K562 (cell line): ENCODE data around the gene TTLL11. TPM values are rescaled to one million over a fixed set of nuclear protein-coding genes. Genes with fewer than 3 reads are reported as not detected.

Source experiments
- CBX5 ChIP-seq: IDR thresholded peaks from 2 replicates; pipeline ENCODE4 v1.6.1; 2014; ENCODE audit warnings: low read depth, borderline replicate concordance
- MAFK ChIP-seq: IDR thresholded peaks from 2 replicates; pipeline ENCODE4 v1.6.1; 2011; ENCODE audit warnings: low read length, improper control_type of control experiment
- POLR2B ChIP-seq: fragments of 450-650 bp; IDR thresholded peaks from 2 replicates; pipeline ENCODE4 v1.6.1; 2018; ENCODE audit warnings: low read depth; ENCODE audit not compliant: partially characterized antibody
- SRF ChIP-seq, 2 experiments: fragments of 250-450, 450-650 bp in 1 of 2; sonication (Bioruptor Pico) in 1 of 2; sonication (generic) in 1 of 2; formaldehyde crosslinking; IDR thresholded peaks; 2 replicates each; pipeline versions ENCODE4 v1.5.0 to v1.5.1; 2020 to 2022; ENCODE audit warnings: mild to moderate bottlenecking in 1 of 2, missing genetic modification reagents in 1 of 2
- SRSF7 ChIP-seq: fragments of 200-400 bp; formaldehyde crosslinking; optimal IDR thresholded peaks from 2 replicates; pipeline ENCODE3; 2017; ENCODE audit warnings: mild to moderate bottlenecking, low read depth, low read length
- TARDBP ChIP-seq: fragments of 450-650 bp; IDR thresholded peaks from 2 replicates; pipeline ENCODE4 v1.6.1; 2016
- TOE1 ChIP-seq, 2 experiments: fragments of 450-650 bp in 1 of 2; sonication (generic) in 1 of 2; formaldehyde crosslinking in 1 of 2; IDR thresholded peaks; 2 replicates each; pipeline versions ENCODE4 v1.7.1 to v1.8.0; 2016 to 2022; ENCODE audit warnings: borderline replicate concordance in 2 of 2, mild to moderate bottlenecking in 2 of 2, antibody characterized with exemption in 1 of 2, inconsistent platforms in 1 of 2, low read depth in 1 of 2, missing genetic modification reagents in 1 of 2, moderate library complexity in 1 of 2
- ZEB2 ChIP-seq: fragments of 450-650 bp; IDR thresholded peaks from 2 replicates; pipeline ENCODE4 v1.6.1; 2016
- ZNF324 ChIP-seq: fragments of 250-450 bp; sonication (Bioruptor Pico); IDR thresholded peaks from 2 replicates; pipeline ENCODE4 v1.4.0; 2020; ENCODE audit warnings: mild to moderate bottlenecking
- ZNF57 ChIP-seq: fragments of 450-650 bp; formaldehyde crosslinking; IDR thresholded peaks from 2 replicates; pipeline ENCODE4 v1.4.0; 2020; ENCODE audit warnings: mild to moderate bottlenecking, moderate library complexity
- polyA plus RNA-seq, 8 experiments: library from polyadenylated mRNA; depleted of rRNA in 4 of 8; stranded (reverse) in 5 of 8; unstranded in 3 of 8; fragments of >200 nt; fragmentation: Nextera tagmentation in 2 of 8; fragmentation: Illumina TruSeq in 1 of 8; extraction: Ambion mirVana in 2 of 8; extraction: Trizol in 1 of 8; gene quantifications; 2 replicates each; pipeline versions ENCODE4 v1.2.1 to v1.2.3, GENCODE V29; 2011 to 2014; ENCODE audit warnings: inconsistent platforms in 1 of 8, missing spikeins in 1 of 8
- total RNA-seq, 7 experiments: library from RNA; depleted of rRNA in 6 of 7; stranded (reverse); fragments of >200 nt in 6 of 7; fragmentation: Illumina TruSeq in 2 of 7; extraction: Trizol in 2 of 7; gene quantifications; 2 replicates each; pipeline versions ENCODE4 v1.2.1 to v1.2.3, GENCODE V29; 2011 to 2021; ENCODE audit warnings: low replicate concordance in 1 of 7
- TF ChIP-seq, protein P1 (sequence below): fragments of 450-650 bp; IDR thresholded peaks from 2 replicates; pipeline ENCODE4 v1.6.1; 2016; ENCODE audit warnings: borderline replicate concordance
- TF ChIP-seq, protein P2 (sequence below): IDR thresholded peaks from 2 replicates; pipeline ENCODE4 v1.6.1; 2011; ENCODE audit warnings: borderline replicate concordance, low read depth, mild to moderate bottlenecking, moderate library complexity, low read length; ENCODE audit not compliant: insufficient read depth, poor library complexity, severe bottlenecking
- TF ChIP-seq, protein P3 (sequence below): conservative IDR thresholded peaks from 2 replicates; pipeline ENCODE4 v1.6.1; 2011; ENCODE audit warnings: low read depth, mild to moderate bottlenecking, low read length; ENCODE audit not compliant: control insufficient read depth
- TF ChIP-seq, protein P4 (sequence below): sonication (generic); formaldehyde crosslinking; IDR thresholded peaks from 2 replicates; pipeline ENCODE4 v1.8.0; 2022; ENCODE audit warnings: missing genetic modification reagents, mild to moderate bottlenecking, moderate library complexity, borderline replicate concordance
- TF ChIP-seq, protein P5 (sequence below), 2 experiments: IDR thresholded peaks in 1 of 2; conservative IDR thresholded peaks in 1 of 2; 2 replicates each; pipeline ENCODE4 v1.6.1; 2016; ENCODE audit warnings: low read depth in 2 of 2, mild to moderate bottlenecking in 1 of 2, missing compliant biosample characterization in 1 of 2, missing genetic modification characterization in 1 of 2, moderate library complexity in 1 of 2

TTLL11 gene
- total and polyA plus RNA-seq, 9 of the 15 experiments (the other 6 are each of a cell fraction or from before 2014, with no cell fraction given) = 0.83 to 4.4 (median 2.7) TPM

DNA sequence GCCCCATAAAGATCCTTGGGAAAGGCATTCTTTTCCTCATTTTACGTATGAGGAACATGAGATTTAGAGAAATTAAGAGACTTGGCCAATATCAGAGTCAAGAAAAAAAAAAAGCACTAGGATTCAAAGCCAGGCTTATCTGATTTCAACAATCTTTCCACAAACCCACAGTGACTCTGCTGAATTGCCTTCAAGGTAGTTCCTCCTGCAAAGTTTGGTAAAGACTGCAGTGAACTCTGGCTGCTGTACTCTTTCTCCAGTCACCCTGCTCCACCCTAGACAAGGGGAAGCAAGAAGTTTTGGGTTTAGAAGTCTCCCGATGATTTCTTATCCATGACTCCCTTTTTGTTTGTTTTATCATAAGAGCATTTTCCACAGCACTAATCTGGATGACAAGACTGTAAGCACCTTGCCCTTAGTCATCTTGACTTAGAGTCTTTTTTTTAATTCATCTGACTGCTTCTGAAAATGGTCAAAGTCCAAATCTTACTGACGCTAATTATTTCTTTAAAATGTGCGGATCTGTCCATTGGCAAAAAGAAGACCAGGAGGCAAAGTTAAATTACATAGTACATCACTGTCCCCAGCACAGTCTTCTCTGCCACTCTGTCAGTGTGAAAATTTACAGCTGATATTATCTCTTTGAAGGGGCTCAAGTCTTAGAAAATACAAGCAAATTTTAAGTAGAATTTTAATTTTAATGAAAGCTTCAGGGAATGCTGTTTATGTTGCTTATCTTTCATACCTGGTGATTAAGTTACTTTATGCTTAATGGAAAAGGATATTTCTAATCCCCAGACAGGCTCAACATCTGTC, 180.1 kb downstream of the TTLL11 start (continued):
- TF ChIP-seq, protein P1, sequence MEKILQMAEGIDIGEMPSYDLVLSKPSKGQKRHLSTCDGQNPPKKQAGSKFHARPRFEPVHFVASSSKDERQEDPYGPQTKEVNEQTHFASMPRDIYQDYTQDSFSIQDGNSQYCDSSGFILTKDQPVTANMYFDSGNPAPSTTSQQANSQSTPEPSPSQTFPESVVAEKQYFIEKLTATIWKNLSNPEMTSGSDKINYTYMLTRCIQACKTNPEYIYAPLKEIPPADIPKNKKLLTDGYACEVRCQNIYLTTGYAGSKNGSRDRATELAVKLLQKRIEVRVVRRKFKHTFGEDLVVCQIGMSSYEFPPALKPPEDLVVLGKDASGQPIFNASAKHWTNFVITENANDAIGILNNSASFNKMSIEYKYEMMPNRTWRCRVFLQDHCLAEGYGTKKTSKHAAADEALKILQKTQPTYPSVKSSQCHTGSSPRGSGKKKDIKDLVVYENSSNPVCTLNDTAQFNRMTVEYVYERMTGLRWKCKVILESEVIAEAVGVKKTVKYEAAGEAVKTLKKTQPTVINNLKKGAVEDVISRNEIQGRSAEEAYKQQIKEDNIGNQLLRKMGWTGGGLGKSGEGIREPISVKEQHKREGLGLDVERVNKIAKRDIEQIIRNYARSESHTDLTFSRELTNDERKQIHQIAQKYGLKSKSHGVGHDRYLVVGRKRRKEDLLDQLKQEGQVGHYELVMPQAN = no peak
- no peak for TF ChIP-seq POLR2B
- TF ChIP-seq SRSF7 = no peak
- no peak for TF ChIP-seq ZNF57
- TF ChIP-seq, protein P2, sequence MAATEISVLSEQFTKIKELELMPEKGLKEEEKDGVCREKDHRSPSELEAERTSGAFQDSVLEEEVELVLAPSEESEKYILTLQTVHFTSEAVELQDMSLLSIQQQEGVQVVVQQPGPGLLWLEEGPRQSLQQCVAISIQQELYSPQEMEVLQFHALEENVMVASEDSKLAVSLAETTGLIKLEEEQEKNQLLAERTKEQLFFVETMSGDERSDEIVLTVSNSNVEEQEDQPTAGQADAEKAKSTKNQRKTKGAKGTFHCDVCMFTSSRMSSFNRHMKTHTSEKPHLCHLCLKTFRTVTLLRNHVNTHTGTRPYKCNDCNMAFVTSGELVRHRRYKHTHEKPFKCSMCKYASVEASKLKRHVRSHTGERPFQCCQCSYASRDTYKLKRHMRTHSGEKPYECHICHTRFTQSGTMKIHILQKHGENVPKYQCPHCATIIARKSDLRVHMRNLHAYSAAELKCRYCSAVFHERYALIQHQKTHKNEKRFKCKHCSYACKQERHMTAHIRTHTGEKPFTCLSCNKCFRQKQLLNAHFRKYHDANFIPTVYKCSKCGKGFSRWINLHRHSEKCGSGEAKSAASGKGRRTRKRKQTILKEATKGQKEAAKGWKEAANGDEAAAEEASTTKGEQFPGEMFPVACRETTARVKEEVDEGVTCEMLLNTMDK = no peak
- no peak for TF ChIP-seq TARDBP
- peak; percentile 69 for TF ChIP-seq MAFK
- TF ChIP-seq ZEB2 = no peak
- TF ChIP-seq, protein P3, sequence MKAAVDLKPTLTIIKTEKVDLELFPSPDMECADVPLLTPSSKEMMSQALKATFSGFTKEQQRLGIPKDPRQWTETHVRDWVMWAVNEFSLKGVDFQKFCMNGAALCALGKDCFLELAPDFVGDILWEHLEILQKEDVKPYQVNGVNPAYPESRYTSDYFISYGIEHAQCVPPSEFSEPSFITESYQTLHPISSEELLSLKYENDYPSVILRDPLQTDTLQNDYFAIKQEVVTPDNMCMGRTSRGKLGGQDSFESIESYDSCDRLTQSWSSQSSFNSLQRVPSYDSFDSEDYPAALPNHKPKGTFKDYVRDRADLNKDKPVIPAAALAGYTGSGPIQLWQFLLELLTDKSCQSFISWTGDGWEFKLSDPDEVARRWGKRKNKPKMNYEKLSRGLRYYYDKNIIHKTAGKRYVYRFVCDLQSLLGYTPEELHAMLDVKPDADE = no peak
- TF ChIP-seq TOE1 (IDR thresholded peaks at IDR 0.05; ENCODE audit: borderline replicate concordance) = no peak
- TF ChIP-seq TOE1 (CRISPR knock-in tag; IDR thresholded peaks at IDR 0.05; ENCODE audit: borderline replicate concordance, low read depth) = no peak
- TF ChIP-seq, protein P4, sequence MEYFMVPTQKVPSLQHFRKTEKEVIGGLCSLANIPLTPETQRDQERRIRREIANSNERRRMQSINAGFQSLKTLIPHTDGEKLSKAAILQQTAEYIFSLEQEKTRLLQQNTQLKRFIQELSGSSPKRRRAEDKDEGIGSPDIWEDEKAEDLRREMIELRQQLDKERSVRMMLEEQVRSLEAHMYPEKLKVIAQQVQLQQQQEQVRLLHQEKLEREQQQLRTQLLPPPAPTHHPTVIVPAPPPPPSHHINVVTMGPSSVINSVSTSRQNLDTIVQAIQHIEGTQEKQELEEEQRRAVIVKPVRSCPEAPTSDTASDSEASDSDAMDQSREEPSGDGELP = no peak
- TF ChIP-seq ZNF324 (CRISPR knock-in tag) = no peak
- no peak for TF ChIP-seq CBX5
- TF ChIP-seq, protein P5, sequence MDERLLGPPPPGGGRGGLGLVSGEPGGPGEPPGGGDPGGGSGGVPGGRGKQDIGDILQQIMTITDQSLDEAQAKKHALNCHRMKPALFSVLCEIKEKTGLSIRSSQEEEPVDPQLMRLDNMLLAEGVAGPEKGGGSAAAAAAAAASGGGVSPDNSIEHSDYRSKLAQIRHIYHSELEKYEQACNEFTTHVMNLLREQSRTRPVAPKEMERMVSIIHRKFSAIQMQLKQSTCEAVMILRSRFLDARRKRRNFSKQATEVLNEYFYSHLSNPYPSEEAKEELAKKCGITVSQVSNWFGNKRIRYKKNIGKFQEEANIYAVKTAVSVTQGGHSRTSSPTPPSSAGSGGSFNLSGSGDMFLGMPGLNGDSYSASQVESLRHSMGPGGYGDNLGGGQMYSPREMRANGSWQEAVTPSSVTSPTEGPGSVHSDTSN (CRISPR knock-in tag; IDR thresholded peaks at IDR 0.05; ENCODE audit: low read depth) = no peak
- TF ChIP-seq, protein P5 (tag; conservative IDR thresholded peaks at IDR 0.05; ENCODE audit: low read depth) = peak; percentile 76
- peak in 1 of 2 experiments; percentile 29; a peak in 1 of 4 replicates for TF ChIP-seq SRF (CRISPR knock-in tag; IDR thresholded peaks at IDR 0.05)
